Central memory CD8-positive, alpha-beta T cell (primary cell): ENCODE measurements around the gene APOBEC3B.
"Not testable (repeated sequence)": the region's sequence is repeated elsewhere in the genome, so short reads cannot be mapped to it uniquely, and the experiment has no call there.

Source experiments
- ATAC-seq: fragments of 150-1000 bp; cut with Tn5 transposase; replicated peaks from 2 replicates; pipeline ENCODE4 v1.10.0; 2022; ENCODE audit warnings: mild to moderate bottlenecking, moderate FRiP score, moderate number of reproducible peaks; ENCODE audit not compliant: poor library complexity, severe bottlenecking; ENCODE audit errors: extremely low read depth
- DNase-seq, 2 donors: peaks; one replicate each; pipeline ENCODE4 v3.0.0; 2021; ENCODE audit warnings: low spot score in 2 of 2
- H3K27ac Mint-ChIP-seq: one replicate; pipeline ENCODE4 v1.8.0; 2022; ENCODE audit warnings: low read depth, mild to moderate bottlenecking, moderate library complexity, mixed read lengths
- H3K27me3 Mint-ChIP-seq: one replicate; pipeline ENCODE4 v1.8.0; 2022; ENCODE audit warnings: mixed read lengths
- H3K36me3 Mint-ChIP-seq: one replicate; pipeline ENCODE4 v1.8.0; 2022; ENCODE audit warnings: mild to moderate bottlenecking, moderate library complexity, mixed read lengths; ENCODE audit not compliant: insufficient read depth
- H3K4me1 Mint-ChIP-seq: one replicate; pipeline ENCODE4 v1.8.0; 2022; ENCODE audit warnings: mixed read lengths
- H3K4me3 Mint-ChIP-seq: one replicate; pipeline ENCODE4 v1.8.0; 2022; ENCODE audit warnings: mild to moderate bottlenecking, moderate library complexity, mixed read lengths
- H3K9me3 Mint-ChIP-seq: one replicate; pipeline ENCODE4 v1.8.0; 2022; ENCODE audit warnings: mixed read lengths

APOBEC3B gene

DNA sequence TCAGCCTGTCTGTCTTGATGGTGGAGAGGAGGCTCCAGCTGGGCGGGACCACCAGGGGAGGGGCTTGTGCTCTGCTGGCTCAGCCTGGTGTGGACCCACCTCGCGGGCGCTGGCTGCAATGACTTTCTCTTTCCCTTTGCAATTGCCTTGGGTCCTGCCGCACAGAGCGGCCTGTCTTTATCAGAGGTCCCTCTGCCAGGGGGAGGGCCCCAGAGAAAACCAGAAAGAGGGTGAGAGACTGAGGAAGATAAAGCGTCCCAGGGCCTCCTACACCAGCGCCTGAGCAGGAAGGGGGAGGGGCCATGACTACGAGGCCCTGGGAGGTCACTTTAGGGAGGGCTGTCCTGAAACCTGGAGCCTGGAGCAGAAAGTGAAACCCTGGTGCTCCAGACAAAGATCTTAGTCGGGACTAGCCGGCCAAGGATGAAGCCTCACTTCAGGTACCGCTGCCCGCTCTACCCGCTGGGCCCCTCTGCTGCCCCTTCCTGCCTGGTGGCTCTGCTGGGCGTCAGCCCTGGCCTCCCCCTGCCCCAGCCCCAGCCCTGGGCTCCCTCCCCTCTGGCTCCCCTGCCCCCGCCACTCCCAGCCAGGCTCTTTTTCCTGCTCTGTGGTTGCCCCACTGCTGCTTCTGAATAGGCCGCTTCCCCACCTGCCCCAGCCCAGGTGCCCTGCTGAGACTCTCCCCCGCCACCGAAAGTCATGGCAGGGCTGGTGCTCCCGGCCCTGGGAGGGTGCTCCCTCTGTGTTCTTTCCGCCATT, 58.6 kb downstream of the APOBEC3B start, which contains the start of gene APOBEC3F:
TSS of gene APOBEC3F (plus strand) at position 327 of the 759 bp plus-strand sequence. CDS start at position 424, 97 bp downstream.
- H3K27me3 Mint-ChIP-seq, H3K9me3 Mint-ChIP-seq: not testable (repeated sequence)
- Mint-ChIP-seq H3K4me3 (peak within 1 kb of the TSS; percentile 90), H3K36me3 (peaks cover 18% of the 10 kb centered on the region), H3K4me1 (peaks cover 44% of the 10 kb centered on the region), H3K27ac (peak within 1 kb of the TSS; percentile 95)
- peak; percentile 100 for ATAC-seq
- peak; percentile 42 to 74 for DNase-seq

DNA sequence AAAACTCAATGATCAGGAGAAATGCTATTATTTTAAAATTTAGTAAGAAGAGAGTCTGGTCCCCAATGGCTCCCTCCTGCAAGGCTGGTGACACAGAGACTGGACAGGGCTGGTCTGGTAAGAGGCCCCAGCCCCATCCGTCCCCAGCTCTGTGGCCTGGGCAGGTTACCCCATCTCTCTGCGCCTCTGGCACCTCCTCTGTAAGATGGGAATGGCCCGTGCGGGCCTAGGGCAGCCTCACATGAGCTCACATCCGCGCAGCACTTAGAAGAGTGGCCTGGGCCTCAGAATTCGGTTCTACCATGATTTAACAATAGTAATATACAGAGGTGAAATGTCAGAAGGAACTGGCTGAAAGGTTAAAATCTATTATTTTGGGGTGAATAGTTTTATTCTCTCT, 59.8 kb downstream of the APOBEC3B start:
- no peak for ATAC-seq

More for the DNA sequence above, 59.8 kb downstream of the APOBEC3B start:
- no peak for DNase-seq
- H3K4me3 Mint-ChIP-seq: peak overlapping the region; percentile 90
- H3K36me3 Mint-ChIP-seq: peaks cover 22% of the 10 kb centered on the region
- no peaks in the 10 kb centered on the region for H3K9me3 Mint-ChIP-seq
- no peaks in the 10 kb centered on the region for H3K27me3 Mint-ChIP-seq
- peaks cover 56% of the 10 kb centered on the region for H3K4me1 Mint-ChIP-seq
- H3K27ac Mint-ChIP-seq: peak overlapping the region; percentile 95
